H1 (cell line): ENCODE results near the gene DNAJC5G.

ENCODE experiments used
- BRCA1 ChIP-seq: IDR thresholded peaks from 2 replicates; pipeline ENCODE4 v1.6.1; 2012; ENCODE audit warnings: low read depth, low read length, improper control_type of control experiment
- EP300 ChIP-seq, 2 experiments: IDR thresholded peaks; 1 replicate in 1 of 2; 2 replicates in 1 of 2; pipeline ENCODE4 v1.6.1; 2011 to 2012; ENCODE audit warnings: low read depth in 2 of 2, low read length in 2 of 2, mild to moderate bottlenecking in 2 of 2, borderline replicate concordance in 1 of 2, inconsistent platforms in 1 of 2, moderate library complexity in 1 of 2
- NRF1 ChIP-seq: IDR thresholded peaks from 2 replicates; pipeline ENCODE4 v1.6.1; 2011; ENCODE audit warnings: mild to moderate bottlenecking, low read depth, low read length, improper control_type of control experiment
- POLR2A ChIP-seq, 2 experiments: IDR thresholded peaks; 1 replicate in 1 of 2; 2 replicates in 1 of 2; pipeline ENCODE4 v1.6.1; 2011; ENCODE audit warnings: low read depth in 2 of 2, low read length in 2 of 2, mild to moderate bottlenecking in 2 of 2; ENCODE audit errors: control extremely low read depth in 1 of 2
- POLR2AphosphoS5 ChIP-seq: IDR thresholded peaks from 2 replicates; pipeline ENCODE4 v1.6.1; 2011; ENCODE audit warnings: low read depth, low read length
- RXRA ChIP-seq: IDR thresholded peaks from 2 replicates; pipeline ENCODE4 v1.6.1; 2011; ENCODE audit warnings: low read depth, mild to moderate bottlenecking, low read length, moderate library complexity; ENCODE audit not compliant: insufficient read depth
- SIN3A ChIP-seq, 2 experiments: IDR thresholded peaks in 1 of 2; conservative IDR thresholded peaks in 1 of 2; 2 replicates each; pipeline ENCODE4 v1.6.1; 2011 to 2012; ENCODE audit warnings: low read length in 2 of 2, improper control_type of control experiment in 1 of 2, low read depth in 1 of 2, mild to moderate bottlenecking in 1 of 2
- TAF1 ChIP-seq: IDR thresholded peaks from 2 replicates; pipeline ENCODE4 v1.6.1; 2011; ENCODE audit warnings: mild to moderate bottlenecking, low read depth, low read length
- YY1 ChIP-seq: IDR thresholded peaks from 2 replicates; pipeline ENCODE4 v1.6.1; 2011; ENCODE audit warnings: low read depth, mild to moderate bottlenecking, low read length
- TF ChIP-seq, protein P1 (sequence below), 3 experiments: IDR thresholded peaks; 1 replicate in 2 of 3; 2 replicates in 1 of 3; pipeline versions ENCODE4 v1.5.1 to v1.6.1; 2011; ENCODE audit warnings: low read length in 3 of 3, mild to moderate bottlenecking in 3 of 3, inconsistent platforms in 2 of 3, low read depth in 1 of 3, moderate library complexity in 1 of 3; ENCODE audit not compliant: insufficient read depth in 1 of 3; ENCODE audit errors: control extremely low read depth in 1 of 3

DNA sequence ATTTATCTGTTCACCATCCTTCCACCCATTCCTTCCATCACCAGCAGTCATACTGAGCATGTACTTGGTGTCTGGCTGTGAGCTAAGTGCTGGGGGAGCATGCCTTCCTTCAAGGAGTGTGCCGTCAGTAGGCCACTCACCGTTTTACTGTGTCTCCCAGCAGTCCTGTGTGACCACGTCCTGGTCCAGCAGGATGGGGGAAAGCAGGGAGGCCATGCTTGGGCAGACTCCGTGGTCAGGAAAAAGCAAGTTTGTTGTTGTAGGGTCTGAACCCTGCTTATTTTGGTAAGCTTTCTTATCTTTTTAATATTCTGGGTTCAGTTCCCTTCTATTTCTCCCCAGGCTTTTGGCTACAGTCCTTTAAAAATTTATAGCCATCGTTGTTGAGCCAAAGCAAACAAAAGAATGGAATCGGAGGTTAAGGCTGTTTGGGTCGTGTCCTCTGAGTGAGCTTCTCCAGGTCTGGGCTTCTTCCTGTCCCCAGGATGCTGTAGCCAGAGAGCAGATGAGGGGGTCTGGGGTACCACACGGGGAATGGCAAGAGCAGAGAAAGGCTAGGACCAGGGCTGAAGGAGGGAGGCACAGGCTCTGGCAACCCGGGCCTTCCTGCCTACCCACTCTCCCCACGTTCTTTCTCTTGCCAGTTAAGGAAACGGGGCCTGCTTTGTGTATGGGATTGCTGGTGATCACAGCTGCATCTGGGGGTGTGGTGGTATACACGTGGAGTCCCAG lies 25.9 kb upstream of the DNAJC5G start:
- TF ChIP-seq SIN3A (conservative IDR thresholded peaks at IDR 0.05 in 1 of 2, IDR thresholded peaks at IDR 0.05 in 1 of 2; ENCODE audit: low read depth in 1 of 2, low read length in 2 of 2) (no peak), POLR2A (IDR thresholded peaks at IDR 0.05; ENCODE audit: control extremely low read depth in 1 of 2, low read depth in 2 of 2, low read length in 2 of 2) (peak in 1 of 2 experiments; percentile 21; a peak in 1 of 3 replicates), EP300 (IDR thresholded peaks at IDR 0.05; ENCODE audit: borderline replicate concordance in 1 of 2, low read depth in 2 of 2, low read length in 2 of 2) (no peak), TAF1 (no peak), NRF1 (no peak), YY1 (no peak), POLR2AphosphoS5 (peak; percentile 60; the same call in 1 of the 2 replicates), RXRA (no peak), BRCA1 (no peak)
- TF ChIP-seq, protein P1, sequence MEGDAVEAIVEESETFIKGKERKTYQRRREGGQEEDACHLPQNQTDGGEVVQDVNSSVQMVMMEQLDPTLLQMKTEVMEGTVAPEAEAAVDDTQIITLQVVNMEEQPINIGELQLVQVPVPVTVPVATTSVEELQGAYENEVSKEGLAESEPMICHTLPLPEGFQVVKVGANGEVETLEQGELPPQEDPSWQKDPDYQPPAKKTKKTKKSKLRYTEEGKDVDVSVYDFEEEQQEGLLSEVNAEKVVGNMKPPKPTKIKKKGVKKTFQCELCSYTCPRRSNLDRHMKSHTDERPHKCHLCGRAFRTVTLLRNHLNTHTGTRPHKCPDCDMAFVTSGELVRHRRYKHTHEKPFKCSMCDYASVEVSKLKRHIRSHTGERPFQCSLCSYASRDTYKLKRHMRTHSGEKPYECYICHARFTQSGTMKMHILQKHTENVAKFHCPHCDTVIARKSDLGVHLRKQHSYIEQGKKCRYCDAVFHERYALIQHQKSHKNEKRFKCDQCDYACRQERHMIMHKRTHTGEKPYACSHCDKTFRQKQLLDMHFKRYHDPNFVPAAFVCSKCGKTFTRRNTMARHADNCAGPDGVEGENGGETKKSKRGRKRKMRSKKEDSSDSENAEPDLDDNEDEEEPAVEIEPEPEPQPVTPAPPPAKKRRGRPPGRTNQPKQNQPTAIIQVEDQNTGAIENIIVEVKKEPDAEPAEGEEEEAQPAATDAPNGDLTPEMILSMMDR (IDR thresholded peaks at IDR 0.05; ENCODE audit: control extremely low read depth in 1 of 3, insufficient read depth in 1 of 3, low read depth in 1 of 3, low read length in 3 of 3) = no peak
